ENCODE data around the gene RETREG1.
A peak's percentile ranks its signal among the peaks of the same experiment; 100 is the strongest.
"Not testable (repeated sequence)": the region's sequence is repeated elsewhere in the genome, so short reads cannot be mapped to it uniquely, and the experiment has no call there.

The RETREG1 gene, protein sequence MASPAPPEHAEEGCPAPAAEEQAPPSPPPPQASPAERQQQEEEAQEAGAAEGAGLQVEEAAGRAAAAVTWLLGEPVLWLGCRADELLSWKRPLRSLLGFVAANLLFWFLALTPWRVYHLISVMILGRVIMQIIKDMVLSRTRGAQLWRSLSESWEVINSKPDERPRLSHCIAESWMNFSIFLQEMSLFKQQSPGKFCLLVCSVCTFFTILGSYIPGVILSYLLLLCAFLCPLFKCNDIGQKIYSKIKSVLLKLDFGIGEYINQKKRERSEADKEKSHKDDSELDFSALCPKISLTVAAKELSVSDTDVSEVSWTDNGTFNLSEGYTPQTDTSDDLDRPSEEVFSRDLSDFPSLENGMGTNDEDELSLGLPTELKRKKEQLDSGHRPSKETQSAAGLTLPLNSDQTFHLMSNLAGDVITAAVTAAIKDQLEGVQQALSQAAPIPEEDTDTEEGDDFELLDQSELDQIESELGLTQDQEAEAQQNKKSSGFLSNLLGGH

GRCh38 chr5:16616536-16617273, at the start of gene RETREG1:
Gene RETREG1, minus strand, starts transcription at chr5:16616997. Its CDS starts 26 bp downstream, at chr5:16616971.
- DNase-seq = peak; percentile 84

DNA sequence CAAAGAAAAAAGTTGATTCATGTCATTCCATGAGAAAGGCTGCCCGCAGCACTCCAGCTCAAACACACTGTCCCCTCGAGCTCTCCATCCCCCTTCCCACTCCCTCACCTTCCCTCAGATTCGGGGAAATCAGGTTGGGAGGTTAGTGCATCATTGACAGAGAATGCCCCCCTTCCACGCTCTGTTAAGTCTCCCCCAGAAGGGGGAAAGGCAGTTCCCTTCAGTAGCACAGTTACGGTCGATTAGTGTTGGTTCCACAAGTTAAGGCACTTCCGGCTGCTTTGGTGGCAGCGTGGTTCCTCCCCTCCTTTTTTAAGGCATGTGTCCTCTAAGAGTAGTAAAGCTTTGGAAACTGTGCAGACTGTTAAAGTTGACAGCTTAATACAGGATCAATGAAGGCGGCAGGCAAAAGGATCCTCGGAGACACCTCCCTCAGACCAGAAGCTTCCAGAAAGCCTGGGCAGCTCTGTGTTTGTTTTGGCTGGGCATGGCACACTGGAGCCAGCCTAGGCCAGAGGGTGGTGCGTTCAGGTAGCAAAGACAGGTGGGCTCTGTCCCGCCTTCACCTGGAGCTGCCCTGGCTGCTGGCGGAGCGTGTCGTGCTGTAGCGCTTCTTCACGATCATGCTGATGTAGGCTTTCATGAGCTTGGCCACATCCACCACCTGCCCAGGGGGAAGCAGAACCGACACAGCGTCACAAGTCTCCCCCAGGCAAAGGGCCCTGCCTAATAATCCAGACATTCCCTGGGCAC, 49.5 kb upstream of the RETREG1 start:
- DNase-seq = no peak

DNA sequence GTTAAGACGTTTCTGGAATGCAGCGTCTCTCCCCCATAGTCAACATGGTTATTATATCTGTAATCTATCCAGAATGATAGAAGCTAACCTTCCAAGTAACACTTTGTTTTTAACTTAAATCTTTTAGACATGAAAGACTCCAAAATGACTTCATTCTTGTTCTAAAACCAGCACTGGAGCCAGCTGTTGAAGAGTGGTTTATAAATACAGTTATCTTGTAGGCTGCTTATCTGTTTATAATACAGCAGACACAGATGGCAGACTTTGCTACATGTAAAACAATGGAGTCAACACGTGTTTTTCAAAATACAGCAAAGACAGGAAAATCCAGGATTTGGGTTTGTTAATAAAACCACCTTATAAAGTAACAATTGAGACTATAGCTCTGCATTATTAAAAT, 48.8 kb upstream of the RETREG1 start:
- DNase-seq = no peak

GRCh38 chr5:16664368-16664767, 47.6 kb upstream of the RETREG1 start:
- no peak for DNase-seq

DNA sequence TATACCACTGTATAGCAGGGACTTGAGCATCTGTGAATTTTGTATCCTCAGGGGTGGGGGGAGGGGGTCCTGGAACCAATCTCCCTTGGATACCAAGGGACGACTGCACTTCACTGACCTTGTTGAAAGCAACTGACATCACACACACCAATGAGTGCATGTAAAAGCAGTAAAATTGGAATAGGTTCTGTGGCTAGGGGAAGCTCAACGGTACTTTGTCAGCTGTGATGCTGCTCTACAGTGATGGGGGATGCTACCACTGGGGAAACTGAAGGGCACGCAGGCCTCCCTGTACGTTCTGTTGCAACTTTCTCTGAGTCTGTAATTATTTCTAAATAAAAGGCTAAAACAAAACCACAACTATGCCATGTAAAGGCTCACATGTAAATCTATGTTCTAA, 47.0 kb upstream of the RETREG1 start:
- no peak for DNase-seq

DNA sequence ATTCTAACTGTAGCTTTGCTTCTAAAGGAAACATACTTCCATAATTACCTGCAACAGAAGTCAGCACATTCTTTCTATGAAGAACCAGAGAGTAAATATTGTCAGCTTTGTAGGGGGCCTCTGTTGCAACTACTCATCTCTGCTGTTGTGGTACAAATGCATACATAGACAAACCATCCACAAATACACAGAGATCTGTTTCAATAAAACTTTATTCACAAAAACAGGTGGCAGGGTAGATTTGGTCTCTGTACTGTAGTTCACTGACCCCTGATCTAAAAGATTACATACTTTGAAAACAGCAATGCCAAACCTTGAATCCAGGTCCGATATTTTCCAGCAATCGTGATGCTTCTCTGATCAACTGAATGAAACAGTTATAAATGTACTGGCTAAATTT, 44.9 kb upstream of the RETREG1 start:
- no peak for DNase-seq

GRCh38 chr5:16660982-16661381, 44.2 kb upstream of the RETREG1 start:
- no peak for DNase-seq

- no peak for DNase-seq
Observed at GRCh38 chr5:16659536-16659935, 42.7 kb upstream of the RETREG1 start.

- no peak for DNase-seq
Observed at GRCh38 chr5:16656561-16657191, 39.9 kb upstream of the RETREG1 start.

DNA sequence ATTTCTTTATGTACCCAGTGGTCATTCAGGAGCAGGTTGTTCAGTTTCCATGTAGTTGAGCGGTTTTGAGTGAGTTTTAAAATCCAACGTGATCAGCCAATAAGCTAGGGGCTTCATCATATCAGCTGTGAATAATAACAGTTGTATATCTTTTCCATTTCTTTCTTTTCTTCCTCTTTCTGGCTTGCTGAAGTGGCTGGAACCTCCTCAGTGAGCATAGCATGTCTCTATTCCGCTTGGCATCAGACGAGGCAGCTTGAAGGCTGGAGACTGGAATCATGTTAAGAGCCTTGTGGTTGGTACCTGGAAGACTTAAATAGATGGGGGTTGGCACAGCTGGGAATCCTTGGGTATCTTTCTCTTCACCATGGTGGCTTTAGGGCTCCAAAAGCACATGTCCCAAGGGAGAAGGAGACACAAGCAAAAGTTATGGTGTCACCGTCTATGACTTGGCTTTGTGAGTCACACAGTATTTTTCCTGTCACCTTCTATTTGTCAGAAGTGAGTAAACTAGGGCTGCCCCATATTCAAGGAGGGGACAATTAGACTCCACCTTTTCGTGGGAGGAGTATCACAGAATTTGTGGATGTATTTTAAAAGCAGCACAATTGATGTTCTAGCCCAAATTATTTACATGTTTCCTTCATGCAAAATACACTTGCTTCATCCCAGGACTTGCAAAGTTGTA, 38.0 kb upstream of the RETREG1 start:
- DNase-seq = no peak

DNA sequence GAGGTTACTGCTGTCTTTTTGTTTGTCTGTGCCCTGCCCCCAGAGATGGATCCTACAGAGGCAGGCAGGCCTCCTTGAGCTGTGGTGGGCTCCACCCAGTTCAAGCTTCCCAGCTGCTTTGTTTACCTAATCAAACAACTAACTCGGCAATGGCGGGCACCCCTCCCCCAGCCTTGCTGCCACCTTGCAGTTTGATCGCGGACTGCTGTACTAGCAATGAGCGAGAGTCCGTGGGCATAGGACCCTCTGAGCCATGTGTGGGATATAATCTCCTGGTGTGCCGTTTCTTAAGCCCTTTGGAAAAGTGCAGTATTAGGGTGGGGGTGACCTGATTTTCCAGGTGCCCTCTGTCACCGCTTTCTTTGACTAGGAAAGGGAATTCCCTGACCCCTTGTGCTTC, 31.9 kb upstream of the RETREG1 start:
- not testable (repeated sequence) for DNase-seq

DNA sequence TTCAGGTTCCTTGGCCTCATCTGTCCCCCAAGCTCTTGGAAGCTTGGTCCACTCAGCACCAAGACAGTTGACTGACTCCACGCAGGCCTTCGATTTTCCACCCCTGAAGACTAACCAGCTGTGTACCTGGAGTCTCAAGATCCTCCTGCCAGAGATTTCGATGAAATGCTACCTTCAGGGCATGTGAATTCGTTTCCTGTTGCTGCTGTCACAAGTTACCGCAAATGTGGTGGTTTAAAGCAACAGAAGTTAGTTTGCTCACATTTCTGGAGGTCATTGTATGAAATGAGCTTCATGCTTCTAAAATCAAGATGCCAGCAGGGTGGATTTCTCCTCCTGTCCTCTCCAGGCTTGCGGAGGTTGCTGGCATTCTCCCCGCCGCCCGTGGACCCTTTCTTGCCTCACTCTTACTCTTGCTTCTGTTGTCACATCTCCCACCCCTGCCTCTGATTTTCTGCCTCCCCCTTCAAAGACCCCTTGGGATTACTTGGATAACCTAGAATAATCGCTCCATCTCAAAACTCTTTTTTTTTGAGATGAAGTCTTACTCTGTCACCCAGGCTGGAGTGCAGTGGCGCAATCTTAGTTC, 27.6 kb upstream of the RETREG1 start:
- DNase-seq = no peak

DNA sequence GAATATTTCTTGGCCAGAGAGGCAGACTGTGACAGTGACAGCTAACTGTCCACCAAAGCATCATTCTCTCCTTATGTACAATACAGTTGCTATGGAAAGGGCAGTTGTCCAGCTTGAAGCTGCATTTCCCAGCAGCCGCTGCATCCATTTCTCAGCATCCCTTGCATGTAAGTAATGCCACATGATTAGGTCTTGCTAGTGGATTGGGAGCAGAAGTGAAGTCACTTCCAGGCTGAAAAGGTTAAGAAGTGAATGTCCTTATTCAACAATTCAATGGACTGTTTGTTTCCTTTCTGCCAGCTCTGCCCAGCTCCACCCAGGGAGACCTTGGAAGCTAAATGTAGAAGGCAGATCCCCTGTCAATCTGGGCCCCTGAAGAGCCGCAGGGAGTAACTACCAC, 26.1 kb upstream of the RETREG1 start:
- DNase-seq = no peak

GRCh38 chr5:16639206-16639605, 22.4 kb upstream of the RETREG1 start:
- DNase-seq = no peak

- no peak for DNase-seq
Observed at GRCh38 chr5:16628376-16628775, 11.6 kb upstream of the RETREG1 start.

- DNase-seq = no peak
Observed at GRCh38 chr5:16626696-16627264, 10.0 kb upstream of the RETREG1 start.

DNA sequence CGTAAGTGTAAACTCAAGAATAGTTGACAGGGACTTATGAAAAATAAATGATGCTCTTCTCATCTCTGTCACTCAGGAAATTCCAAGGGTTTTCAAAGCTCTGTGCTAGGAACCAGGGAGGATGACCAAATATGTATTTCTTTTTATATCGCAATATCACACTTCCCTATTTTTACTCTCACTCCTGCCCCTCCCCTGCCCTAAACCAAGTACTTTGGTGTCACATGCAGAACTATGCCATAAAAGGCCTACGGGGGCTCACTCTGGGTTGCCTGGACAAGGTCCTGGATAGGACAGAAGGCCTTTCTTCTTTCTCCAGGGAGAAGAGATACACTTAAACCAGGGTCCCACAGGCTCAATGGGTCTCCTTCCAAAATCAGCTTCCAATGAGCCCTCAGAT, 8.3 kb upstream of the RETREG1 start:
- no peak for DNase-seq

DNA sequence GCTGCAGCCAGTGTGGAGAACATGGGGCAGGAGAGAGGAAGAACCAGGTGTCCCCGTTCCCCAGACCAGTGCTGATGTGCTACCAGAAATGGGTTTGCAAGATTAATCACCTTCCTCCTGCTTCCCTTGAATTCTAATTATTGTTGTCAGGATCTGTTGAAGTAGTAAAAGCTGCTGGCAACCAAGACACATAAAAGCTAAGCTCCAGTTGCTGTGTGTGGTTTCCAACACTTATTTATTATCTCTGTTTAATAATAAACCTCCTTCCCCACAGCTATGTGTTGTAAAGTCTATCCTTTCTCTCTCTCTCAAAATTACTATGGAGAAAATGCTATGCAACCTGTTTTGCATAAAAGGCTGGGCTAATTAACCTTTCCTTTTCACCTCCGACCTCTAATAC, 2.3 kb upstream of the RETREG1 start:
- no peak for DNase-seq

- no peak for DNase-seq
Observed at GRCh38 chr5:16618138-16618897, 1.5 kb upstream of the RETREG1 start.

DNA sequence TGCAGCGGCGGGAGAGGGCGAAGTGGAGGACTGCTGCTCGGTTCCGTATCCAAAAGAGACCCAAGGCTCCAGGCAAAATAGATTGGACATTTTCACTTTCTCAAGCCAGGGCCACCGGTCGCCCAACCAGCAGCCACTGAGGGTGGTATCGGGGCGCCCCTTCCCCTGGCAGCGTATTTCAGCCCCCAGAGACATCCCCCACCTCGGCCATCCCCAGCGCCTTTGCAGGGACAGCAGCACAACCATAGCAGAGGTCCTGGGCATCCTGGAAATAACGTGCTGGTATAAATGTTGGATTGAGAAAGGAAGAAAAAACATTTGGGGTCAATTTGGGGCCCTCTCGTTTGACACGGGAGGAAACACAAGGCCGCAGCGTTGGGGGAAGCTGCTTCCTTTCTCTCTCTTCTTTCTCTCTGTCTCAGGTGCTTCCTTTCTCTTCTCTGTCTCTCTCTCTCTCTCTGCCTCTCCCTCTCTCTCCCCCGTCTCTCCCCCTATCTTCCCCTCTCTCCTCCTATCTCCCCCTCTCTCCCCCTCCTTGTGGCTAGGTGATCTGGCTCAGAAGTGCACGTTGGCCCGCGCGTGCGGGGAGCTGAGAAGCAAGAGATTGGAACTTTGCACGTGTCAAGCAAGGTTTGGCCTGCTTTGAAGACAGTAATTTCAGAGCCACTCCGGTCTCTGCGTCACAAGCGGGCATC, 624 bp upstream of the RETREG1 start:
- DNase-seq = peak; percentile 58

All from stimulated activated CD8-positive, alpha-beta memory T cell treated with anti-CD3 and anti-CD28 coated beads, Interleukin-4, amount 100 ng/mL, for 48 hours (primary cell).